SK-N-SH (cell line): ENCODE data around the gene TMEM109. TPM values are rescaled to one million over a fixed set of nuclear protein-coding genes. Genes with fewer than 3 reads are reported as not detected.

ENCODE experiments used
- CTCF ChIA-PET: fragments of 300-600, 350-600 bp; formaldehyde crosslinking; extraction: SDS; loops from one replicate; lab custom pipeline; 2021; lab: Yijun Ruan, JAX
- POLR2A ChIA-PET: fragments of 350-600 bp; sonication (Branson Sonifier 250); formaldehyde crosslinking; extraction: SDS; loops from one replicate; lab custom pipeline; 2020; ENCODE audit warnings: antibody characterized with exemption, inconsistent platforms; lab: Yijun Ruan, JAX
- DNase-seq: peaks from one replicate; pipeline ENCODE4 v3.0.0; 2012
- H2AFZ ChIP-seq: fragments of 200-600 bp; sonication (generic); 2 replicates; pipeline ENCODE4 v1.8.1; 2016; ENCODE audit warnings: antibody characterized with exemption, mild to moderate bottlenecking, low read depth
- H3F3A ChIP-seq: fragments of 200-600 bp; sonication (generic); replicated peaks from 2 replicates; pipeline ENCODE3; 2016; ENCODE audit warnings: antibody characterized with exemption, mild to moderate bottlenecking; ENCODE audit not compliant: insufficient read depth
- H3K27ac ChIP-seq, 2 experiments: fragments of 200-500 bp in 1 of 2; fragments of 200-600 bp in 1 of 2; sonication (Bioruptor generic) in 1 of 2; sonication (generic), shearing (Covaris generic) in 1 of 2; 2 replicates each; pipeline versions ENCODE4 v1.5.1 to v1.6.1; 2014 to 2016; ENCODE audit warnings: low read depth in 2 of 2, inconsistent platforms in 1 of 2, low read length in 1 of 2, mild to moderate bottlenecking in 1 of 2, mixed read lengths in 1 of 2
- H3K27me3 ChIP-seq: fragments of 200-600 bp; sonication (generic), shearing (Covaris generic); 2 replicates; pipeline ENCODE4 v1.6.1; 2016; ENCODE audit warnings: mixed run types; ENCODE audit not compliant: insufficient read depth
- H3K36me3 ChIP-seq, 2 experiments: fragments of 200-500 bp in 1 of 2; fragments of 200-600 bp in 1 of 2; sonication (Bioruptor generic) in 1 of 2; sonication (generic) in 1 of 2; replicated peaks in 1 of 2; 2 replicates each; pipeline versions ENCODE3 to v1.5.1; 2014 to 2016; ENCODE audit warnings: low read length in 1 of 2, mild to moderate bottlenecking in 1 of 2; ENCODE audit not compliant: insufficient read depth in 2 of 2, control insufficient read depth in 1 of 2
- H3K4me1 ChIP-seq, 2 experiments: fragments of 200-500 bp in 1 of 2; fragments of 200-600 bp in 1 of 2; sonication (Bioruptor generic) in 1 of 2; sonication (generic), shearing (Covaris generic) in 1 of 2; 2 replicates each; pipeline versions ENCODE4 v1.5.1 to v1.6.1; 2014 to 2016; ENCODE audit warnings: low read depth in 1 of 2, low read length in 1 of 2, mixed run types in 1 of 2; ENCODE audit not compliant: insufficient read depth in 2 of 2, control insufficient read depth in 1 of 2
- H3K4me2 ChIP-seq: fragments of 200-600 bp; sonication (generic), shearing (Covaris generic); 2 replicates; pipeline ENCODE4 v1.6.1; 2017; ENCODE audit warnings: mixed run types
- H3K4me3 ChIP-seq, 2 experiments: fragments of 200-500 bp in 1 of 2; fragments of 200-600 bp in 1 of 2; sonication (Bioruptor generic) in 1 of 2; sonication (generic), shearing (Covaris generic) in 1 of 2; 2 replicates each; pipeline versions ENCODE4 v1.5.1 to v1.8.1; 2014 to 2016; ENCODE audit warnings: low read depth in 2 of 2, inconsistent platforms in 1 of 2, low read length in 1 of 2, mild to moderate bottlenecking in 1 of 2, mixed read lengths in 1 of 2, moderate library complexity in 1 of 2
- H3K79me2 ChIP-seq: fragments of 200-600 bp; sonication (generic); 2 replicates; pipeline ENCODE4 v1.8.1; 2017; ENCODE audit warnings: mild to moderate bottlenecking; ENCODE audit not compliant: insufficient read depth
- H3K9ac ChIP-seq: fragments of 200-600 bp; sonication (generic); 2 replicates; pipeline ENCODE4 v1.6.1; 2017; ENCODE audit warnings: mixed run types
- H3K9me2 ChIP-seq: fragments of 200-600 bp; sonication (generic); 2 replicates; pipeline ENCODE4 v1.6.1; 2017; ENCODE audit warnings: mixed run types
- H3K9me3 ChIP-seq: fragments of 200-600 bp; sonication (generic); 2 replicates; pipeline ENCODE4 v1.6.1; 2017; ENCODE audit warnings: mixed run types, mild to moderate bottlenecking, moderate library complexity
- H4K20me1 ChIP-seq: fragments of 200-600 bp; sonication (generic); 2 replicates; pipeline ENCODE4 v1.6.1; 2017; ENCODE audit warnings: mild to moderate bottlenecking, mixed run types; ENCODE audit not compliant: insufficient read depth
- CHD2 ChIP-seq: fragments of 150-350 bp; IDR thresholded peaks from 2 replicates; pipeline ENCODE4 v1.6.1; 2018; ENCODE audit warnings: low read length; ENCODE audit not compliant: partially characterized antibody
- ELF1 ChIP-seq: IDR thresholded peaks from 2 replicates; pipeline ENCODE4 v1.4.0; 2012
- EP300 ChIP-seq, 2 experiments: IDR thresholded peaks; 2 replicates each; pipeline versions ENCODE4 v1.4.0 to v1.6.1; 2012; ENCODE audit warnings: borderline replicate concordance in 1 of 2, low read depth in 1 of 2, low read length in 1 of 2
- EZH2phosphoT487 ChIP-seq: fragments of 200-600 bp; sonication (generic); IDR thresholded peaks from 2 replicates; pipeline ENCODE4 v1.6.1; 2017; ENCODE audit warnings: low read depth, mixed run types, mild to moderate bottlenecking, antibody characterized with exemption, moderate library complexity, borderline replicate concordance
- FOXJ3 ChIP-seq: sonication (generic); formaldehyde crosslinking; IDR thresholded peaks from 2 replicates; pipeline ENCODE4 v1.5.1; 2020; ENCODE audit warnings: mild to moderate bottlenecking, missing genetic modification reagents
- GABPA ChIP-seq: IDR thresholded peaks from 2 replicates; pipeline ENCODE4 v1.4.0; 2012; ENCODE audit warnings: low read depth, mild to moderate bottlenecking
- GATA2 ChIP-seq: sonication (generic); formaldehyde crosslinking; IDR thresholded peaks from 2 replicates; pipeline ENCODE4 v1.5.0; 2020; ENCODE audit warnings: mild to moderate bottlenecking, missing genetic modification reagents
- JUND ChIP-seq: IDR thresholded peaks from 2 replicates; pipeline ENCODE4 v1.4.0; 2012
- MXI1 ChIP-seq: IDR thresholded peaks from 2 replicates; pipeline ENCODE4 v1.6.1; 2012; ENCODE audit warnings: mild to moderate bottlenecking, low read depth, low read length, improper control_type of control experiment
- NRF1 ChIP-seq: IDR thresholded peaks from 2 replicates; pipeline ENCODE4 v1.6.1; 2012; ENCODE audit warnings: low read depth, mild to moderate bottlenecking, low read length
- PBX3 ChIP-seq: IDR thresholded peaks from 2 replicates; pipeline ENCODE4; 2012
- POLR2AphosphoS5 ChIP-seq: IDR thresholded peaks from 2 replicates; pipeline ENCODE4 v1.6.1; 2012; ENCODE audit warnings: low read depth, low read length
- RFX5 ChIP-seq: IDR thresholded peaks from 2 replicates; pipeline ENCODE4 v1.6.1; 2012; ENCODE audit warnings: mild to moderate bottlenecking, improper control_type of control experiment, low read length
- RXRA ChIP-seq: IDR thresholded peaks from 2 replicates; pipeline ENCODE4 v1.4.0; 2012; ENCODE audit warnings: low read depth, mild to moderate bottlenecking, borderline replicate concordance
- SIN3A ChIP-seq: IDR thresholded peaks from 2 replicates; pipeline ENCODE4 v1.6.1; 2012; ENCODE audit warnings: low read depth, mild to moderate bottlenecking, low read length, moderate library complexity, borderline replicate concordance
- SMC3 ChIP-seq: IDR thresholded peaks from 2 replicates; pipeline ENCODE4 v1.6.1; 2012; ENCODE audit warnings: low read depth, low read length, improper control_type of control experiment
- WGBS: methylation state at CpG from one replicate; pipeline ENCODE4 v1.1.6; 2017; ENCODE audit warnings: low lambda C conversion rate; 5-methylcytosine and 5-hydroxymethylcytosine counted together
- polyA plus RNA-seq, 3 experiments: library from polyadenylated mRNA; depleted of rRNA; stranded (reverse); fragments of >200 nt; gene quantifications; 2 replicates each; pipeline ENCODE4 v1.2.3, GENCODE V29; 2012

TMEM109 gene
- polyA plus RNA-seq, 1 of the 3 experiments (the other 2 are of a cell fraction), result 52.7 TPM

DNA sequence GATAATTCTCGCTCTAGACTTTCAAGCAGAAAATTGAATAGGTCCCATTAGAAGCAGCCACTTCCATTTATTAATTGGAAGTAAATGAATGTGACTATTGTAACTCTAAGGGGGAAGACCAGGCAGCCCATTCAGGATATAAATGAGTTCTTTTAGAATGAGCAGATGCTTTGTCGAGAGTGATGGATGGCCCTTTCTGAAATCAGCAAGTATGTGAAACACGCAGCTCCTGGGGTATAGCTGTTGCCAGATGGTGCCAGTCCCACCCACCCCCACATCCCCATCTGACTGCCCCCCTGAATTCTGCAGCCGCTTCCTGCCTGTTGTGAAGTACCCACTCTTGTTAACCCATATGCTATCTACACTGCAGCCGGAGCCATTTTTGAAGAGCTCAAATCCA, 34.3 kb downstream of the TMEM109 start (continued):
- TF ChIP-seq FOXJ3 (CRISPR knock-in tag), result no peak
- TF ChIP-seq, all 33 proteins: peak for 0

DNA sequence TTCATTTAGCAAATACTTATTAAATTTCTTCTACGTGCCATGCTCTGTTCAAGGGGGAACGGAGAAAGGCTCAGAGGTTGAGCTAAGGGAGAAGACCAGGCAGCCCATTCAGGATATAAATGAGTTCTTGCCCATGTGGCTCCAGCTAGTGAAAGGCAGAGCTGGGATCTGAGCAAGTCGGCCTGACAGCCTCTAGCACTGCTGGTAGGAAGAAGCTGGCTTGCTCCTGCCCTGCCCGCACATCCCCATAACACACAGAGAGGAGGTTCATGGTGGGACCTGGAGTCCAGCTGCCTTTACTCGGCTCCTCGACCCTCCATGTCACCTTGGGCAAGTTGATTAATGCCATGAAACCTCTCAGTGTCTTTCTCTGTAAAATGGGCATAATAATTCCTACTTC, 36.1 kb downstream of the TMEM109 start:
- Histone ChIP-seq H4K20me1 (no peaks in the 10 kb centered on the region), H3K9me2 (no peaks in the 10 kb centered on the region), H3K36me3 (no peaks in the 10 kb centered on the region), H3K79me2 (no peaks in the 10 kb centered on the region), H3F3A (no peaks in the 10 kb centered on the region), H3K9ac (no peak overlapping the region), H3K27ac (no peak overlapping the region), H3K4me1 (no peaks in the 10 kb centered on the region), H3K4me3 (no peak overlapping the region), H3K9me3 (no peaks in the 10 kb centered on the region), H2AFZ (no peak overlapping the region), H3K4me2 (no peak overlapping the region), H3K27me3 (no peaks in the 10 kb centered on the region)
- ChIA-PET POLR2A (no interaction called here), CTCF (interaction anchor here (1.3 kb wide), 1 partner anchor 10 kb away, joined by 4 read pairs; no protein-coding TSS in a partner anchor)
- no peak for DNase-seq
- WGBS, result 59% methylated on average over 5 of the region's 6 CpGs
- TF ChIP-seq JUND, result no peak
- no peak for TF ChIP-seq ELF1
- TF ChIP-seq FOXJ3 (CRISPR knock-in tag), result no peak
- no peak for TF ChIP-seq GABPA

- Histone ChIP-seq H3K36me3 (no peaks in the 10 kb centered on the region), H2AFZ (no peak overlapping the region), H3K9ac (no peak overlapping the region), H3K9me3 (no peaks in the 10 kb centered on the region), H3F3A (no peaks in the 10 kb centered on the region), H3K4me3 (no peak overlapping the region), H3K4me2 (no peak overlapping the region), H4K20me1 (no peaks in the 10 kb centered on the region), H3K27ac (no peak overlapping the region), H3K79me2 (no peaks in the 10 kb centered on the region), H3K9me2 (no peaks in the 10 kb centered on the region), H3K4me1 (no peaks in the 10 kb centered on the region), H3K27me3 (no peaks in the 10 kb centered on the region)
- POLR2A ChIA-PET, result no interaction called here
- WGBS, result 84% methylated on average over 58 of the region's 86 CpGs
- CTCF ChIA-PET, result interaction anchor here (1.3 kb wide), 1 partner anchor 9 kb away, joined by 4 read pairs; no protein-coding TSS in a partner anchor
- no peak for TF ChIP-seq SIN3A
- no peak for TF ChIP-seq SMC3
- TF ChIP-seq CHD2, result no peak
- TF ChIP-seq RFX5, result no peak
- no peak for TF ChIP-seq GATA2 (CRISPR knock-in tag)
- no peak for TF ChIP-seq MXI1
- TF ChIP-seq RXRA, result no peak
- TF ChIP-seq POLR2AphosphoS5, result no peak
- no peak for TF ChIP-seq FOXJ3 (CRISPR knock-in tag)
- TF ChIP-seq ELF1, result no peak
- no peak for DNase-seq
These were observed 37.1 kb downstream of the TMEM109 start for GRCh38 chr11:60950933-60951605.

DNA sequence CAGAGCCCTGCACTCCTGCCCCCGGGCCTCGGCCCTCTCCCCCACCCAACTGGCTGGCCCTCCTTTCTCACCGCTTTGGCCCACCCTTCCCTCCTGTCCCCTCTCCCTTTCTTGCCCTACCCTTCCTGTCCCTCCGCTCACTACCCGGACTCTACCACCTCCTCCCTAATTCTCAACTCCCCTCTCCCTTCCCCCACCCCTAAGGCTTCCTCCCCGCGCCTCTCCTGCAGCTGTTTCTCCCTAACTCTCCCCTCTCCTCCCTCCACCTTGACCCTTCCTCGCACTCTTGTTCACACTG, 37.6 kb downstream of the TMEM109 start:
- Histone ChIP-seq H3K27ac (no peak overlapping the region), H2AFZ (no peak overlapping the region), H3K27me3 (no peaks in the 10 kb centered on the region), H3K9me2 (no peaks in the 10 kb centered on the region), H3K36me3 (no peaks in the 10 kb centered on the region), H3K9ac (no peak overlapping the region), H3K79me2 (no peaks in the 10 kb centered on the region), H4K20me1 (no peaks in the 10 kb centered on the region), H3F3A (no peaks in the 10 kb centered on the region), H3K9me3 (no peaks in the 10 kb centered on the region), H3K4me2 (no peak overlapping the region), H3K4me1 (no peaks in the 10 kb centered on the region)
- POLR2A ChIA-PET, result no interaction called here
- CTCF ChIA-PET, result no interaction called here
- WGBS, result 82% methylated on average over 8 of the region's 8 CpGs
- no peak for DNase-seq
- TF ChIP-seq ELF1, result no peak
- no peak for TF ChIP-seq EP300 (IDR thresholded peaks at IDR 0.05; ENCODE audit: borderline replicate concordance in 1 of 2, low read depth in 1 of 2, low read length in 1 of 2)
- TF ChIP-seq PBX3, result no peak
- TF ChIP-seq FOXJ3 (CRISPR knock-in tag), result no peak
- TF ChIP-seq EZH2phosphoT487, result no peak
- TF ChIP-seq NRF1, result no peak
- TF ChIP-seq SMC3, result no peak
- no peak for TF ChIP-seq RXRA
- TF ChIP-seq, all 33 proteins: peak for 0
- no peak overlapping the region for H3K4me3 ChIP-seq
